ENCODE measurements around the gene TALDO1.
"Not testable (repeated sequence)": the region's sequence is repeated elsewhere in the genome, so short reads cannot be mapped to it uniquely, and the experiment has no call there.

The TALDO1 gene

DNA sequence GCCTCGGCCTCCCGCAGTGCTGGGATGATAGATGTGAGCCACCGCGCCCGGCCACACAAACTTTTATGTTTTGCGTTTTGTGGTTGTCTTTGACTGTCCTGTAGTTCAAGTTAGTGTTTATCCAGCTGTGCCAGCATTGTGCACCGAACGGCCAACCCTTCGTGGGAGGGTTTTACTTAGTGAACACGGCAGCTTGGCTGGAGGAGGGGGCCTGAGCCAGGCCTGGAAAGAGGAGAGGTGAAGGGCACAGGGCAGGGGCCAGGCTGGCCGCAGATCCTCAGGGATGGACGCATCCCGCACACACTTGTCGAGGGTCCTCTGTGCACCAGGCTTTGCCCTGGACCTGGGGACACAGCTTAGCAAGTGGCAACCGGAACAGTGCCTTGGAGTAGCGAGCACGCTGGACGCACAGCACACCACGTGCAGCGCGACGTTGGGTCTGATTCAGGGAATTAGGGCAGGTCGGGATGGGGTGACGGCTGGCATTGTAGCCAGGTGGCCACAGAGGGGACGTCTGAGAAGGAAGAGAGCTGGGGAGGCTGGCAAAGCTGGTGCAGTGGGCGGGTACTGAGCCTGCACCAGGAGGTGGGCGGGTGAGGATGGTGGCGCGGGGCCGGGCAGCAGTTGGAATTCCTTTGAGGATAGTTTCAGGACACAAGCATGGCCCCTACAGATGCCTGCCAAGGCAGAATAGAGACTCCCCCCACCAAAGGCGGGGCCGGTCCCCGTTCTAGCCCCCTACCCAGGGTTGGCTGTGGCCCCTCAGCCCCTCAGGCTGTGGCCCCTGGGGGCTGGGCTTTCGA is 27.8 kb upstream of the TALDO1 start:
- DNase-seq, result peak; percentile 59

DNA sequence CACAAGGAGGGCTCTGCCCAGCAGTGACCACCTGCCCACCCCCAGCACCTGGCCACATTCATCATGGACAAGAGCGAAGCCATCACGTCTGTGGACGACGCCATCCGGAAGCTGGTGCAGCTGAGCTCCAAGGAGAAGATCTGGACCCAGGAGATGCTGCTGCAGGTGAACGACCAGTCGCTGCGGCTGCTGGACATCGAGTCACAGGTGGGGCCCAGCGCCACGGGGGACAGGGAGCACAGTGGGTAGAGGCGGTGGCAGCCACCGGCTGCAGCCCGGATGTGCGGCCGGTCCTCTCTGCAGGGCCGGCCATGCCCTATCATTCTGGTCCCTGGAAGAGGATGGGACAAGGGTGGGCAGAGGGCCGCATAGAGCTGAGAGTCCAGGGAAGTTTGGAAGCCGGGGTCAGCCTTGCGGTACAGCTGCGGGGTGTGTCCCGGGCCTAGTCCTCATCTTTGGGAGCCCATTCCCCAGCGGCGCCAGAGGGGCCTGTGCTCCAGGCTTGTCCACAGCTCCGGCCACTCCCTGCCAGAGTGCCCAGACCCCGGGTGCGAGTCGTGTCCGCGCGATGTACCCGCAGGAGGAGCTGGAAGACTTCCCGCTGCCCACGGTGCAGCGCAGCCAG is 27.1 kb upstream of the TALDO1 start:
- peak; percentile 59 for DNase-seq

DNA sequence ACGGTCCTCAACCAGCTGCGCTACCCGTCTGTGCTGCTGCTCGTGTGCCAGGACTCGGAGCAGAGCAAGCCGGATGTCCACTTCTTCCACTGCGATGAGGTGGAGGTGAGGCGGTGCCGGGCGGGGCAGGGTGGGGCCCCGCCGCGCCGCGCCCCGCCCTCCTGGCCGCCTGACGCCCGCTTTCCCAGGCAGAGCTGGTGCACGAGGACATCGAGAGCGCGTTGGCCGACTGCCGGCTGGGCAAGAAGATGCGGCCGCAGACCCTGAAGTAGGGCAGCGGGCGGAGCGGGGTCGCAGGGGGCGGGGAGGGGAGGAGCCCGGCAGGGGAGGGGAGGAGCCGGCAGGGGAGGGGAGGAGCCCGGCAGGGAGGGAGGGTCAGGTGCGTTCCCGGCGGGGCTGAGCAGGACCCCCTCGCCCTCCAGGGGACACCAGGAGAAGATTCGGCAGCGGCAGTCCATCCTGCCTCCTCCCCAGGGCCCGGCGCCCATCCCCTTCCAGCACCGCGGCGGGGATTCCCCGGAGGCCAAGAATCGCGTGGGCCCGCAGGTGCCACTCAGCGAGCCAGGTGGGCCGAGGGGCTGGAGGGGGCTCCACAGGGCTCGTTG is 26.5 kb upstream of the TALDO1 start:
- peak; percentile 75 for DNase-seq

DNA sequence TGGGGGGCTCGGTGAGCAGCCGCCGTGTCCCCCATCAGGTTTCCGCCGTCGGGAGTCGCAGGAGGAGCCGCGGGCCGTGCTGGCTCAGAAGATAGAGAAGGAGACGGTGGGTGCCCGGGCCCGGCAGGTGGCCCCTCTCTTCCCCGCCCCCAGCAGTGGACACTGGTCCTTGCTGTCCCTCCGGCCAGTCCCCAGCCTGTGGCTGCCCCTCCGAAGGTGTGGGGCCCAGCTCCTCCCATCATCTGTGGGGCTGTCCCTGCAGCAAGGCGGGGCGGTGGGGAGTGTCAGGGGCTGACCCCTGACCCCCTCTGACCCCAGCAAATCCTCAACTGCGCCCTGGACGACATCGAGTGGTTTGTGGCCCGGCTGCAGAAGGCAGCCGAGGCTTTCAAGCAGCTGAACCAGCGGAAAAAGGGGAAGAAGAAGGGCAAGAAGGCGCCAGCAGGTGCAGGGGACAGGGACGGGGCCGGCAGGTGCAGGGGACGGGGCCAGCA is 26.0 kb upstream of the TALDO1 start:
- no peak for DNase-seq

DNA sequence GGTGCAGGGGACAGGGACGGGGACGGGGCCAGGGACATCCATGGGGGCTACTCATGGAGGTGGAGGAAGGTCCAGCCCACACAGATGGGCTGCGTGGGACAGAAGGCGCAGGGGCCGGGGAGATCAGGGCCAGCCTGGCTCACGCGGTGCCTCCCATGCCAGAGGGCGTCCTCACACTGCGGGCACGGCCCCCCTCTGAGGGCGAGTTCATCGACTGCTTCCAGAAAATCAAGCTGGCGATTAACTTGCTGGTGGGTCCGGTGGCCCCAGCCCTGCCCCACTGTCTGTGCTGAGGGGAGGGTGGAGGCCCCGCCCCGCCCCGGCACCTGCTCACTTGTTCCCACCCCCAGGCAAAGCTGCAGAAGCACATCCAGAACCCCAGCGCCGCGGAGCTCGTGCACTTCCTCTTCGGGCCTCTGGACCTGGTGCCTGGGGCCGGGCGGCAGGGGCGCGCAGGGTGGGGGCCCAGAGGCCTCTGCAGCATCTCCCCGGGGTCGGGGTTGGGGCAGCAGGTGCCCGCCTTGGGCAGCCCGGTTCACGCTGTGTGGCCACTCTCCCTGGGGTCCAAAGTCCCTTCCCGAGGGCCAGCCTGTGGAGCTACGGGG is 25.4 kb upstream of the TALDO1 start:
- peak; percentile 79 for DNase-seq

DNA sequence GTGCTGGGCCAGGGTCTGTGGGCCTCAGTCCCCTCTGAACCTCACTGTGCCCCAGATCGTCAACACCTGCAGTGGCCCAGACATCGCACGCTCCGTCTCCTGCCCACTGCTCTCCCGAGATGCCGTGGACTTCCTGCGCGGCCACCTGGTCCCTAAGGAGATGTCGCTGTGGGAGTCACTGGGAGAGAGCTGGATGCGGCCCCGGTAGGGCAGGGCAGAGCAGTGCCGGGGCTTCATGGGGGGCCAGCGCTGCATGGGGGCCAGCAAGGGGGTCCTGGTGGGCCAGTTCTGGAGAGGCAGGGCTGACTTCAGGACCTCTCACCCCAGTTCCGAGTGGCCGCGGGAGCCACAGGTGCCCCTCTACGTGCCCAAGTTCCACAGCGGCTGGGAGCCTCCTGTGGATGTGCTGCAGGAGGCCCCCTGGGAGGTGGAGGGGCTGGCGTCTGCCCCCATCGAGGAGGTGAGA is 24.9 kb upstream of the TALDO1 start:
- peak; percentile 52 for DNase-seq

DNA sequence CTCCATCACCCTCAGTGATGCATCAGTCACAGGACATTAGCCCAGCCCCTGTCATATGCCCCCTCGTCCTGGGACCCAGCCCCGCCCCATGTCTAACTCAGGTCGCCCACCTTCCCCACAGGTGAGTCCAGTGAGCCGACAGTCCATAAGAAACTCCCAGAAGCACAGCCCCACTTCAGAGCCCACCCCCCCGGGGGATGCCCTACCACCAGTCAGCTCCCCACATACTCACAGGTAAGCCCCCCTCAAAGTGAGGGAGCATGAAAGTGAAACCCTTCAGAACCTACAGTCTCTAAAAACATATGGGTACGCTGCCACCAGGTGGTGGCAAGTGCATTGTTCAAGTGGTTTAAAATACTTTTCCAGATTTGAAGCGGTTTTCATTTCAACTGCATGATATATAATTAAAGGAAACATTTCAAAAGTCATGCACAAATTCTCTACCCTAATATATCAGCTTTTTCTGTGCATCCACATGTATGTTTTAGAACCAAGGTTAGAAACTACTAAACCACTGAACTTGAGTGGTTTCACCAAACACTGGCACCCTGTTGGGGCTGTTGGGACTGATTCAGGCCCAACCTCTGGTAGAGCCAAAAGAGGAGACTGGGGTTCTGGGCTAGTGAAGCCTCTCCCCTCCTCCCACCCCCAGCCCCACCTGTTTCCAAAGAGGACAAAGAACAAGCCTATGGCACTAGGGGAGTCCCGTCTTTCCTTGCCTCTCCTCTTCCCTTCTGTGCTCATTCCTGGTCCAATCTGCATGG is 24.0 kb upstream of the TALDO1 start:
- peak; percentile 80 for DNase-seq

DNA sequence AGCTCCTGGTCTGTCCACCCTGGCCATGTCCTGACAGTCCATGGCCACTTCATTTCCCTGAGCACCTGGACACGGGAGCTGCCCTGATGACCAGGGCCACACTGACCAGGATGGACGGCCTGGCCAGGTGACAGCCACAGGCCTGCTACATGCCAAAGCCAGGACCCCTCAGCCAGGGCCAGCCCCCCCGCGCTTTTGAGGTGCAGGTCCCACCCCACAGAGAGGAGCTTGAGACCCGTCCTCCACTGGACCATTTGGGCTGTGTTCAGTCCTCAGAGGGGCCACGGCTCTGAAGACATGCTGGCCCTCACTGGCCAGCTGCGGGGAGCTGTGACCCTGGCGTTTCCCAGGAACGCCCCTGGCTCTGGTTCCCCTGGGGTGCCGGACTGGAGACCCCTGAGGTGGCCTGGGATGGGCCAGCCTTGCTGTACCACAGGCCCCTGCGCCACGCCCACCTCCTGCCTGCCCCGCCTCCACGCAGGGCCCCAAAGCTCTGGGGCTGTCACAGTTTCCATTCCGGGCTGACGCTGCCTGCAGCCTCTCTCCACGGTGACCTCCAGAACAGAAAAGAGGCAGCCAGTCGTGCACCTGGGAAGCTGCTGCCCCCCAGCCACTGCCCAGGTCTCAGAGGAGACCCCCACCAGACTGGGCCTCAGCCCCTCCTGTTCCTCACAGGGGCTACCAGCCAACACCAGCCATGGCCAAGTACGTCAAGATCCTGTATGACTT is 23.1 kb upstream of the TALDO1 start:
- no peak for DNase-seq

DNA sequence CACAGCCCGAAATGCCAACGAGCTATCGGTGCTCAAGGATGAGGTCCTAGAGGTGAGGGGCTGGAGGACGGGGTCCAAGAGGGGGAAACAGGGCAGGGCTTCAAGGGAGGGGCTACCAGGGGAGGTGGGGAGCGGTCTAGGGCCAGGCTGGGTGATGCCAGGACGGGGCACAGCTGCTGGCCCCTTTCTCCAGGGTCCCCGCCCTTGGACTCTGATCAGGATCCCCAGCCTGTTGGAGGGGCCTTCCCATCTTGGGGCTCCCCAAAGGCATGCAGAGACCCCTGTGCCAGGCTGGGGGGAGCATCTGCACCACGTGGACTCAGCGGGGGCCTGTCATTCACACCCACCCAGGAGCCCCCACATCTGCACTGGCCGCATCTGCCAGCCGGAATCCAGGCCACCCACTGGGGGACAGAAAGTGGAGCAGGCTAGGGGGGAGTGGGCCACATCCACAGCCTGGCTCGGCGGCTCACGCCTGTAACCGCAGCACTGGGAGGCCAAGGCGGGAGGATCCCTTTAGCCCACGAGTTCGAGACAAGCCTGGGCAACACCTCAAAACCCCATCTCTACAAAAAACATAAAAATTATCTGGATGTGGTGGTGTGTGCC is 22.4 kb upstream of the TALDO1 start:
- DNase-seq, result no peak

DNA sequence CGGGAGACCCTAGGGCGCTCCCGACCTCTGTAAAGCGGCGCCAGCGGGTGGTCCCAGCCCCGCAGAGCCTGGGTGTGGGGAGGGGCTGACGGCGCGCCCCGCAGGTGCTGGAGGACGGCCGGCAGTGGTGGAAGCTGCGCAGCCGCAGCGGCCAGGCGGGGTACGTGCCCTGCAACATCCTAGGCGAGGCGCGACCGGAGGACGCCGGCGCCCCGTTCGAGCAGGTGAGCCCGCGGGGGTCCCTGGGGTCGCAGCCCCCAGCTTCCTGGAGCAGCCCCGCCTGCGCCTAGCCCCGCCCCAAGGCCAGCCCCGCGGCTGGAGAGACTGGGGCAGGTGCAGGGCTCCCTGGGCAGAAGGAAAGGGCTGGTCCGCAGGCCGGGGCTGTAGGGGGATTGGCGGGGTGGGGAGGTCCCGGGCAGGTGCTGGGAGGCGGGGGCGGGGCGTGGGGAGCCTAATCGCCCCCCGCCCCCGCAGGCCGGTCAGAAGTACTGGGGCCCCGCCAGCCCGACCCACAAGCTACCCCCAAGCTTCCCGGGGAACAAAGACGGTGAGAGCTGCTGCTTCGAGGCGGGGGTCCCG is 21.6 kb upstream of the TALDO1 start:
- no peak for DNase-seq

DNA sequence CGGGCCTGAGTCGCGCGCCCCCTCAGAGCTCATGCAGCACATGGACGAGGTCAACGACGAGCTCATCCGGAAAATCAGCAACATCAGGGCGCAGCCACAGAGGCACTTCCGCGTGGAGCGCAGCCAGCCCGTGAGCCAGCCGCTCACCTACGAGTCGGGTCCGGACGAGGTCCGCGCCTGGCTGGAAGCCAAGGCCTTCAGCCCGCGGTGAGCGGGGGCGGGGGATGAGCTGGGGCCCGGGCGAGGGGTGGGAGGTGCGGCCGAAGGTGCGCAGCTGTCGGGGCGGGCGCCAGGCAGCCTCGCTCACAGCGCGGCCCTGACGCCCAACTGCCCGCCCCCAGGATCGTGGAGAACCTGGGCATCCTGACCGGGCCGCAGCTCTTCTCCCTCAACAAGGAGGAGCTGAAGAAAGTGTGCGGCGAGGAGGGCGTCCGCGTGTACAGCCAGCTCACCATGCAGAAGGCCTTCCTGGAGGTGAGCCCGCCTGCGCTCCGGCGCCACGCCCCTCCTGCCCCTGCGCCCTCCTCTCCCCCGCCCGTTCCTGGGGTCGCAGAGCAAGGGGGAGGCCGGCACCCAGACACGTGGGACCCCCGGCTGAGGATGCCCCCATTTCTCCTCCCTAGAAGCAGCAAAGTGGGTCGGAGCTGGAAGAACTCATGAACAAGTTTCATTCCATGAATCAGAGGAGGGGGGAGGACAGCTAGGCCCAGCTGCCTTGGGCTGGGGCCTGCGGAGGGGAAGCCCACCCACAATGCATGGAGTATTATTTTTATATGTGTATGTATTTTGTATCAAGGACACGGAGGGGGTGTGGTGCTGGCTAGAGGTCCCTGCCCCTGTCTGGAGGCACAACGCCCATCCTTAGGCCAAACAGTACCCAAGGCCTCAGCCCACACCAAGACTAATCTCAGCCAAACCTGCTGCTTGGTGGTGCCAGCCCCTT is 20.7 kb upstream of the TALDO1 start:
- peak; percentile 81 for DNase-seq

DNA sequence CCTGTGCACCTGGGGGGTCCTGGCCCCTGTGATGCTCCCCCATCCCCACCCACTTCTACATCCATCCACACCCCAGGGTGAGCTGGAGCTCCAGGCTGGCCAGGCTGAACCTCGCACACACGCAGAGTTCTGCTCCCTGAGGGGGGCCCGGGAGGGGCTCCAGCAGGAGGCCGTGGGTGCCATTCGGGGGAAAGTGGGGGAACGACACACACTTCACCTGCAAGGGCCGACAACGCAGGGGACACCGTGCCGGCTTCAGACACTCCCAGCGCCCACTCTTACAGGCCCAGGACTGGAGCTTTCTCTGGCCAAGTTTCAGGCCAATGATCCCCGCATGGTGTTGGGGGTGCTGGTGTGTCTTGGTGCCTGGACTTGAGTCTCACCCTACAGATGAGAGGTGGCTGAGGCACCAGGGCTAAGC is 20.0 kb upstream of the TALDO1 start:
- no peak for DNase-seq

DNA sequence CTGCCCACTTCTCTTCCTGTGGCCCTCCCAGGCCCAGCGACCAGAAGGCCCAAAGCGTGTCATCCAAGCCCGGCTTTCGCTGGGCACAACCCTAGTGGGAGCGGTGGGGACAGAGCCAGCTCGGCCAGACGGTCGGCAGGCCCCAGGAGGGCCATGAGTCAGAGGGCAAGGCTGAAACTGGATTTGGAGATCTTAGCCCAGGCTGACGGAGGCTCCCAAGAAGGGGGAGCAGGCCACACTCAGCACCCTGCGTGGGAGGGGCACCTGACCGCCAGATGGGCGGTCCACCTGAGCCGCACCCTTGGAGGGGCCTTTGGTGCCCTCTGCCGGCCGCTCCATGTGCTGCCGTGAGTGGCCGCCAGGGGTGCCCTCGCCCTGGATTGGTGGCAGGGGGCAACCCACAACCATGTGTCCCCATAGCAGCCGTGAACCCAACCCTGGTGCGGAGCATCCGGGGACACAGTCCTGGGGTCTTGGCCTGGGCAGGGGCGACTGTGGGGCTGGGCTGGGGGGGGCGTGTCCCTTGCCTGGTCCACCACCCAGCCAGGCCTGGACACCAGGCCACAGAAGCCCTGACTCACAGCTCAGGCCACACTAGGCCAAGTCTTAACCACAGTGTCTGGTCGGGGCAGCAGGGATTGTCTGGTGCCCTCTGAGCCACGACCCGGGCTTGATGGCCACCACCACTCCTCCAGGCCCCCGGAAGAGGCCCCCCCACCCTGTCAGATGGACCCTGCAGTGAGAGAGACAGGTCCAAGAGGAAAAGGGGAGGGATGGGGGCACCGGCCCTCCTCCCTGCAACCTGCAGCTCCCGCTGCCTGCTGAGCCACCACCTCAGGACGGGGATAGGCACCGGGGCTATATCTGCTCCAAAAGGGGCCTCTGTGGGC is 19.2 kb upstream of the TALDO1 start:
- peak; percentile 93 for DNase-seq

DNA sequence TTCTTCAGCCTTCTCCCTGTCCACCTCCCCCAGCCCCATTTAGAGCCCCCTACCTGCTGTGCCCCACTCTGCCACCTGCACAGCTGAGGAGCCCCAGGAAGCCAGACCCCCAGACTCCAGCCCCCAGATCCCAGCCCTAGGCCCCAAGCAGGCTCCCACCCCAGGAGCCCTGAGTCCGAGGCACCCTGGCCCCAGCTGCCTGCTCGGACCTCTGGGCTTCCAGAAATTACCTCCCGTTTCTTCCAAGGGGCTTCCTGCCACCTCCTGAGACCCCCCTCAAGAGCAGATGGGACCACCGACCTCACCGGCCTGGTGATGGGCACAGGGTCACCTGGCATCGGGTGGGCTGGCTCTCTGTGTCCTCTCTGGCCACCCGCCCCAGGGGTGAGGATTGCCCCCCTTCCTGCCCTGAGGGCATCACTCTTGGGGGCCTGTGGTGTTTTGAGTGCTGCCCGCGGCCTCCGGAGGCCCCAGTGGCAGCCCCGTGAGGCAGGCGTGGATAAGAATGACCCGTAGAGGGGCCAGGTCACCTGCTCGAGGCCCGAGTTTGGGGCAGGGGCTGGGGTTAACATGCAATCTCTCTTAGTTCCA is 18.3 kb upstream of the TALDO1 start:
- DNase-seq, result no peak

DNA sequence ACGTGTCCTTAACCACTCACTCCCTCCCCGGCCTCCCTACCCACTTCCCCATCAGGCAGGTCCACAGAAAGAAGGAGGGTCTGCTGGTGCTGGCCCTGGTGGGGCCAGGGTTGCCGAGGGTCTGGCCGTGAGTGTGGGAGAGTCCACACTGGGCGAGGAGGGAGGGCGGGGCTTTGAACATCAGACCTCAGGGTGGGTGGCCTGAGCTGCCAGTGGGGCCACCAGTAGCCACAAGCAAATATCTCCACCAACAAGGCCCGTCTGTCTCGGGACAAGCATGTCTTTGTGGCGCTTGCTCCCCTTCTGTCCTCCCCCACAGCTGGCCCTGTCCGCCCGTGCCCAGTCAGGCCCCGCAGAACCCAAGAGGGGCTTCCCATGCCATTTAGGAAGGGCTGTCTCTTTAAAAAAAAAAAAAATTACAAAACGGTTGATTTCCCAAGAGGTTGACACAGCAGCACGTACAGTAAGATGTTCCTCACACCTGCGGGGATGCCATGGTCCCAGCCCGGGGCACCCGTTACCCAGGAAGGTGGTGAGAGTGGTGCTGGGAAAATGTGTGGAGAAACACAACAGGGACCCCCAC is 17.7 kb upstream of the TALDO1 start:
- DNase-seq, result no peak

DNA sequence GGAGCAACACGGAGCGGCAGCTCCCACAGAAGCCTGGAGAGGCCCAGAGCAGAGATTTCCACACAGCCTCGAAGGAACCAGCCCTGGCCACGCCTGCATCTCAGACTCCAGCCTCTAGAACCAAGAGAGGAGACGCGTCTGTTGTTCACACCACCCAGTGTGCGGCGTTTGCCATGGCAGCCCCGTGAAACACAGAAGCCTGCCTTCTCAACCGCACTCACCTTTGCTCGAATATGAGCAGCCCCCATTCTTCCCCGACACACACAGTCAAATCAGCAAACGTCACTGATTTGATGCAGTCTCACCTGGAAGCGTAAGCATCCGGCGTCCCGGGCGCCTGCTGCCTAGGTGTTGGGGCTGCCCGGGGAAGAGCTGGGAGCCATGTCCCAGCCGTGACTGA is 14.2 kb upstream of the TALDO1 start:
- DNase-seq, result no peak

DNA sequence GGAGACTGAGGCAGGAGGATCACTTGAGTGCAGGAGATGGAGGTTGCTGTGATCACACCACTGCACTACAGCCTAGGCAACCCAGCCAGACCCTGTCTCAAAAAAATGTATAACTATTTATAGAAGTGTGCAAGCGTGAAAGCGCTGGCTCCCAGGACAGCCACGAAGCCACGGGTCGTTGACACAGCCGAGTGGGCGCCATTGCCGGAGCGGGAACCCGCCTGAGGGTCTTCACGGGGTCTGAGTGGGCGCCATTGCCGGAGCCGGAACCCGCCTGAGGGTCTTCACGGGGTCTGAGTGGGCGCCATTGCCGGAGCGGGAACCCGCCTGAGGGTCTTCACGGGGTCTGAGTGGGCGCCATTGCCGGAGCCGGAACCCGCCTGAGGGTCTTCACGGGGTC is 12.7 kb upstream of the TALDO1 start:
- not testable (repeated sequence) for DNase-seq

DNA sequence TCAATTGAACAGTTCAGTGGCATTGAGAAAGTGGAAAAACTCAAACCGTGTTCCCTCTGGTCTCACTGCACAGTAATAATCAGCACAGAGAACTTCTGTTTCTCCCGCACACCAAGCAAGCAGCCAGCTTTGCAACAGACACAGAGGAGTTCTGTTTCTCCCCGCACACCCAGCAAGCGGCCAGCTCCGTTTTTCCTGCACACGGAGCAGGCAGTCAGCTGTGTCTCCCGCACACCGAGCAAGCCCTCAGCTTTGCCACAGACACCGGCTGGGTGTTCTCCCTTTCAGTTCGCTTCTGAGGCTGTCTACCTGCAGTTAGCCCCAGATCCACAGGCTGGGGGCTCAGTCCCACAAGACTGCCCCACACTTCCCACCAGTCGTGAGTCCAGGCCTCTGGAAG is 9.9 kb upstream of the TALDO1 start:
- no peak for DNase-seq
